Measurements from ENCODE around the gene TMEM131.

TMEM131 gene

DNA sequence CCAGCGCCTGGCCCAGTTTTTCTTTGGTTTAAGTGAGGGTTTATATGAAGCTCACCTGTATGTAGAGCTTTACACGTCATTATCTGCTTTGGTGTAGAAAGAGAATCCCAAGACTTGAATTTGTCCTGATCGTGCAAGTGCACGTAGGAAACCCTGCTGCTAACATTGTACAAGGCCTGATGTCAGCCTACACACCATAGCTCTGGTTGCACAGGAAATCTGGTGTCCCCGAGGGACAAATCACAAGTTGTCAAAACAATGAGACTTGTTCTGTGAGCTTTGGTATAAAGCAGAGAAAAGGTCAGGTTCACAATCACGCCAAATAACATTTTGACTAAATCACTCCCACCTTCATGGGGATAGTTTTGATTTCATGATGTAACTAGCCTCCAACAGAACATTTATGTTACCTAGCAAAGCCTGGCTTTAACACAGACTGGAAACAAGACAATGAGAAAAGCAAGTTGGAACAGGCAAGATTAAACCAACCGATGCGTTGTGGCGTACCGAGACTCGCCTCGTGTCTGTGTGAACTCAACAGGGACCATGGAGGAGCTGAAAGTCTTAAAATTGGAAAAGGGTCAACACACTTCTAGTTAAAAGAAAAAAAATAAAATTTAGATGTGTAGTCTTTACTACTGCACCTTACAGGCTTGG is 240.9 kb downstream of the TMEM131 start:
- no peak for DNase-seq

DNA sequence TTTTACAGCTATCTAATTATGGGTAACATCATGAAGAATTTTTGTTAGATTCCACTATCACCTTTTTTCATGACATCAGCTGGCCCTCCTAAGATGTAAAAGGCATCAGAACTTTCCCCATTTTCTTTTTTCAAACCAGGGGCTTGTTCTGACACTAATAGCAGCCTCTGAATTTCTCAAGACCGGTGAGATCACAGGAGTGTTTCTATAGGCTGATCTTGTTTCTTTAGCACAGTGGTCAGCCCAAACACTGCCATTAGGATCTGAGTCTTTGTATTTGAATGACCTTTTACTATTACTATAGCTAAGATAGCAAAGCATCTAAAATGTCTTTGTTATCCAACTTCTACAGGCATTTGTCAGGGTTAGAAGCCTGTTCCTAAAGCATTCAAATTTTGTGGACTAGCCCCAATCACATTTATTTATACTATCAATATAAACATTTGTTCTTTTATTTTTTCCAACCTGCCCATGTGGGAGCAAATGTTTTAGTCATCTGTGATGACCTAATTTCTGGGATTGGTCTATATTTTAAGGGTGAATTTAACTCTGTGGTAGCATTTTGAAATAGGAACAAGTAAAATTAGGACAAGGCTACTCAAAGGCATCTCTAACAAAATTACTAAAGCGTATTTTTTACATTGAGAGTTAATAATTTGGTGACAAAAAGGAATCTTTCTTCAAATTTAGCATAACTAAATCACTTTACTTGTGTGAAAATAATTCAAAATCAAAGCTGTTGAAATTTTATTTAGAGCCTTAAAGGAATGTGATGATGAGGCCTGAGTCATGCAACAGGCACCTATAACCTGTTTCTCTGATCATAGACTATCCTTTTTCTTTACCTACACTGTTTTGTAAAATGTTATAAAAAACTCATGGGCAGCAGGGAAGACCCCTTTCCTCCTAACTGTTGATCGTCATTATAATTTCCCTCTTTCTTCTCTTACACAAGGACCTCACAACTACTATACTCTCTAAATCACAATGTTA is 243.1 kb downstream of the TMEM131 start:
- no peak for DNase-seq

DNA sequence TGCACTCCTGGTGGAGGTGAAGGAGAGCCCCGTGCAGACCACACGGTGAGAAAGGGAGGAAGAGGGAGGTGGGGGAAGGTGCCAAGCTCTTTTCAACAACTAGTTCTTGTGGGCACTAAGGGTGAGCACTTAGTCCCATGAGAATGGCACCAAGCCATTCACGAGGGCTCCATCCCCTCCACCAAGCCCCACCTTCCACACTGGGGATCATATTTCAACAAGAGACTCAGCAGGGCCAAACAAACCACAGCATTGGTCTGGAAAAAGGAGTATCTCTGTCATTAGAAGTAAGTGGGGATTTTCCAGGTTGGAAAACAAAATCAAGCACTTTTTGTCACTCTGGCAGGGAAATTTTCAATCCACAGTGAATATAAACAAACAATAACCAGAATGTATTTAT is 244.0 kb downstream of the TMEM131 start:
- DNase-seq: no peak

DNA sequence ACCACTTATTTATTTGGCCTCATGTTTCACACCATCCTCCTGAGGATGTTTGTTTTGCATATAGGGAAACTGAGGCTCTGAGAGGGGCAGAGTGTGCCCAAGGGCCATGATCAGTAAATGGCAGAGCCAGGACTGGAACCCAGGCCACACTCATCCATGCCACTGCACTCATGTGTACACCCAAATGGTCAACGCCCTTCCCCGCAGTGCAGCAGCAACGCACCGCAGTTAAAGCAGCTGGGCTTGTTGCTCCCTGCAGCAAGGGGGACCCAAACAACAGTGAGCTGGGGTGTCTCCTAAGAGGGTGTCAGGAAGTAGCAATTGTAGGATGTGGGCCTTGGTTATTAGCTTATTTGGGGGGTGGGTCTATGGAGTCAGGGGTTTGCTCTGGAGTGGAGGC is 245.7 kb downstream of the TMEM131 start:
- no peak for DNase-seq

DNA sequence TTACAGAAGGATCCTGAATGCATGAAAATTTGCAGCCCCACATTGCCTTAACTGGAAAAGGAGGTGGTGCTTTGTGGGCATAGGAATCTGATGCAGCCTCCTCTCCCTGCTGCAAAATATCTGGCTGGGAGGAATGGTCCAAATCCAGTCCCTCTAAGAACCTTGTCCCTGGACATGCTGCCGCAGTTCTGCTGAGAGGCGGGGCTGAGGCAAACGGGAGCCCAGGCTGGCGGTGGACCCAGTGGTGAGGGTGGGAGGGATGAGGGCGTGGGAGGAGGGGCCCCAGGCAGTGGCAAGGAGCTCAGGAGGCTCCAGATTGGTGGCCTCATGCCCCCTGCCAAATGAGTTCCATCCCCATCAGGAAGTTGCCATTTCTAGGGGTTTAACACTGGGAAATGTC is 246.2 kb downstream of the TMEM131 start:
- DNase-seq: no peak

DNA sequence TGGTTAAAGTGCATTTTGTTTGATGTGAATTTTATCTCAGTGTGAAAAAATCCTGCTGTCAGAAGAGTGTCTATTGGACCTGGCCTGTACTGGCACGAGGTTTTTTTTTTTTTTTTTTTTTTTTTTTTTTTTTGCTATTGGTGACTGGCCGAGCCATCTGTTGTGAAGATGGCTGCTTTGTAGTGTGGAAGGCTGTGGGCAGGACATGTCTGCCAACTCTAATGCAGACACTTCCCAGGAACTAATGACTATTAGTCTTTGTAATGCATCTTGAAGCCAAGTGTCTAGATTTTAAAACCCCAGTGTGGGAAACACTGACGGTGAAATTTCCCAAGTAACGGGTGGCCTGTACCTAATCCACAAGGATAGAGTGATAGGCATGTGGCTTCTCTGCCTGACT is 248.0 kb downstream of the TMEM131 start:
- no peak for DNase-seq

DNA sequence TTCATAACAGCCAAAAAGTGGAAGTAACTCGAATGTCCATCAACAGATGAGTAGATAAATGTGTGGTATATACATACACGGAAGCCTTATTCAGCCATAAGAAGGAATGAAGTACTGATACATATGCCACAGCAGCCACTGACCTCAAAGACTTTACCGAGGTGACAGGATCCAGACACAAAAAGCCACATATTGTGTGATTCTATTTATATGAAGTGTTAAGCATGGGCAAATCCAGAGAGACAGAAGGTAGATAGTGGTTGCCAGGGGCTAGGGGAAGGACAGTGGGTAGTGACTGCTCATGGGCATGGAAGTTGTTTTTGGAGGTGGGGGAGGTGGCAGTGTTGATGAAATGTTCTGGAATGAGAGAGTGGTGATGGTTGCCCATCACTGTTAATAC is 248.5 kb downstream of the TMEM131 start:
- no peak for DNase-seq

DNA sequence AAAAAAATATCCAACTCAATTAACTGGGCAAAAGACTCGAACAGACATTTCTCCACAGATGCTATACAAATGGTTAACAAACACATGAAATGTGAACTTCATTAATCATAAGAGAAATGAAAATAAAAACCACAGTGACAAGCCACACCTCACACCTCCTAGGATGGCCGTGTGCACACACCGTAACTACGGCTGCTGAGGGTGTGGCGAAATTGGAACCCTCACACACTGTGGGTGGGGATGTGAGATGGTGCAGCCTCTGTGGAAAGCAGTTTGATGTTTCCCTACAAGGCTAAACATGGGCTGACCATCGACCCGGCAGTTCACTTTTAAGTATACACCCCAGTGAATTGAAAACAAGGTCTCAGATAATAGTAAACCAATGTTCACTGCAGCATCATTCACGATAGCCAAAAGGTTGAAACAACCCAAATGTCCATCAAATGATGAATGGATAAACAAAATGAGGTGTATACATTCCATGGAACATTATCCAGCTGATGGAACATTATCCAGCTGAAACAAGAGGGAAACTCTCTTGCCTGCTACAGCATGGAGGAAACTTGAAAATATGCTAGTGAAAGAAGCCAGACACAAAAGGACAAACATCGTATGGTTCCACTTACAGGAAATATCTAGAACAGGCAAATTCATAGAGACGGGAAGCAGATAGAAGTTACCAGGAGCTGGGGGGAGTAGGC is 250.1 kb downstream of the TMEM131 start:
- peak; percentile 34 to 36 for DNase-seq

DNA sequence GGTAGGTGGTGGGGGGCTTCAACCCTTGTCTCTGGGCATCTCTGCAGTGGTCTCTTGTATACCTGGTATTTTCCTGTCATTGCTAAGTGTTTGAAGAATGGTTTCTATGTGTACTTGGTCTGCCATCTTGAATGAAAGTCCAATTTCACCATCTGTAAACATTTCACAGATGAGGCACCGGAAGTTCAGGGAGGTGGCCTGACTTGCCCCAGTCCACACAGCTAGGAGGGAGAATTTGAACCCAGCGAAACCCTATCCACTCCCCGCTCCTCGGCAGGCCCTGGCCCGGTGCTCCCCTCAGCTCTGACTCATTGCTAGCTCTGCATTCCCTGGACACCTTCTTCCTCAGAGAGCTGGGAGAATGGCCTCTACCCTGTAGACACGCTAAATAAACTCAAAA is 251.8 kb downstream of the TMEM131 start:
- no peak for DNase-seq

DNA sequence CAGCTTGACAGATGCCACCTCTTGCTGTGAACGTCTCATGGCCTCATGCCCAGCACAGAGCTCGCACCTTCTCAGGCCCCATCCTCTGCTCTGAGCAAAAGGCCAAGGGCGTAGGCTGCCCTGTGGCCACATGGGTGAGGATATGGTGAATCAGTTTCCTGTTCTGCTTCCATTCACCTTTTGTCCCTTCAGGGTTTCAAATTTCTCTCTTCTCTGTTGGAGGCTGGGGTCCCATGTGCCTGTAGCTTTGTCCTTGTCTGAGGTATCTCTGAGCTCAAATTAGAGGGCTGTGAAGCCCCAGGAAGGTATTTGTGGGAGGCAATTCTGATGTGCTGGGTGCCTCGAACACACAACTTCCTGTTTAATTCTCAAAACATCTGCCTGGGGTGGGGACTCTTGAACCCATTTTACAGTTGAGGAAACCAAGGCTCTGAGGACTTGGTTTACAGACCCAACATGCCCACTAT is 253.3 kb downstream of the TMEM131 start:
- no peak for DNase-seq

DNA sequence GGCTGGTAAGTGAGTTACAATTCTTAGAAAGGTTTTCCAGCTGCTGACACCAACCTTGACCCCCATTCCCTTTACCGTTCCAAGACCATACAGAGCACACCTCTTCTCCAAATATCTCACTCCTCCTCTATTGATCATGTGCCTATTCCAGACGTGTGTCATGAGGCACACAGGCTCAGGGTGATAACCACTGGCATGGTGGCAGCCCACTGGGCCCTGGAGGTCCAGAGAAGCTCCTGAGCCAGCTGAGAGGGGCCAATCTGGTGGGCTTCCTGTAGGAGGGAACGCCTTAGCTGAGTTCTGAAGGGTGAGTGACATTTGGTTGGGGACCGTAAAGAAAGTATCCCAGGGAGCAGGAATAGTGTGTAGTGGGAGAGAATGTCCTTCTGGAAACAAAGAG is 254.1 kb downstream of the TMEM131 start:
- DNase-seq: no peak

DNA sequence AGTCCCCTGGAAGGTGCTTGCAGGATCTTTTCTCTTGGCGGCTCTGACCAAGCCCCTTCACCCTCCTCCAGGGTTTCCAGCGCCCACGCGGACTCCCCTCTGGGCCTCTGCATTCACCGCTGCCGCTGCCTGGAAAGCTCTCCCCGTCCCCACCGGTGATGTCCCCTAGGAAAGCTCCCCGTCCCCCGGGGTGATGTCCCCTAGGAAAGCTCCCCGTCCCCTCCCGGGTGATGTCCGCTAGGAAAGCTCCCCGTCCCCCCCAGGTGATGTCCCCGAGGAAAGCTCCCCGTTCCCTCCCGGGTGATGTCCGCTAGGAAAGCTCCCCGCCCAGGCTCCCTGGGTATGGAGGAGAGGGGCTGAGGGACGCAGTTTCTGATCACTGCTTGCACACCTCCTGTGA is 254.5 kb downstream of the TMEM131 start:
- no peak for DNase-seq

DNA sequence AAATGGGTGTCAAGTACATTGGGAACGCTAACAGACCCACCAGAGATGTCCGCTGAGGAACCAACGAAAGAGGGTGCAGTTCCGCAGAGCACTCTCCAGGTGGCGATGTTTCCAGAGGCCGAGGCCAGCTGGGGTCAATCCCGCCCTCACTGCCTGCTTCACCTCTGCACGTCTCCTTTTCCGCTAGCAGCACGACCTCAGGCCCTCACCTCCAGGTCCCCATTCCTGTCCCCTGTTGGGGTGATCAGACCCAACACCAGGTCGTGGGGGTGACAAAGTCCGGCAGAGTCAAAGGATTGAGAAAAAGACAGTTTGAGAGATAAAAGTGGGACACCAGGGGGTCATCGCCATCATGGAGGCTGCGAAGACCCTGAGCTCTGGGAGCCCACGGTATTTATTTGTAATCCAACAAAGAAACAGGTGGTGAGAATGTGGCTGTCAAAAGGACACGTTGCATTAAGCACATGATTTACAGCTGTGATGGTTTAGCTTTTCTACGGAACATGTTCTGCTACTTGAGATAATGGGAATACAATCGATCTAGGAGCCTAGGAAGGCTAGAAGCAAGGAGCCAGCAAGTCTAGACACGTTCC is 255.1 kb downstream of the TMEM131 start:
- peak in 1 of 2 experiments; percentile 34 for DNase-seq

DNA sequence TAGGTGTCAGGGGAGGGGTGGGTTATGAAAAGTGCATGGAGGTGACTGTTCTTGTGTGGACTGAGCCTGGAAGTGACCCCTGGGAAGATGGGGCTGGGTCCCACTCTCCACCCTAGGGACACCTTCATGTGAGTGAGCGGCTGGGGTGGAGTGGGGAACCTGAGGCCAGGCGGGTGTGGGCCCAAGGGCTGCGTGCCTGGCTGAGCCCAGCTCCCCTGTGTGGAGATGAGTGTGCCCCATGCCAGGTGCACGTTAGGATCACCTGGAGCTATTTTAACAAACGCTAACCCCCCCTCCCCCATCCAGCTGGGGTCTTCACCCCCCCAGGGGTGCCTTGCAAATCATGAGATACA is 255.9 kb downstream of the TMEM131 start:
- no peak for DNase-seq

DNA sequence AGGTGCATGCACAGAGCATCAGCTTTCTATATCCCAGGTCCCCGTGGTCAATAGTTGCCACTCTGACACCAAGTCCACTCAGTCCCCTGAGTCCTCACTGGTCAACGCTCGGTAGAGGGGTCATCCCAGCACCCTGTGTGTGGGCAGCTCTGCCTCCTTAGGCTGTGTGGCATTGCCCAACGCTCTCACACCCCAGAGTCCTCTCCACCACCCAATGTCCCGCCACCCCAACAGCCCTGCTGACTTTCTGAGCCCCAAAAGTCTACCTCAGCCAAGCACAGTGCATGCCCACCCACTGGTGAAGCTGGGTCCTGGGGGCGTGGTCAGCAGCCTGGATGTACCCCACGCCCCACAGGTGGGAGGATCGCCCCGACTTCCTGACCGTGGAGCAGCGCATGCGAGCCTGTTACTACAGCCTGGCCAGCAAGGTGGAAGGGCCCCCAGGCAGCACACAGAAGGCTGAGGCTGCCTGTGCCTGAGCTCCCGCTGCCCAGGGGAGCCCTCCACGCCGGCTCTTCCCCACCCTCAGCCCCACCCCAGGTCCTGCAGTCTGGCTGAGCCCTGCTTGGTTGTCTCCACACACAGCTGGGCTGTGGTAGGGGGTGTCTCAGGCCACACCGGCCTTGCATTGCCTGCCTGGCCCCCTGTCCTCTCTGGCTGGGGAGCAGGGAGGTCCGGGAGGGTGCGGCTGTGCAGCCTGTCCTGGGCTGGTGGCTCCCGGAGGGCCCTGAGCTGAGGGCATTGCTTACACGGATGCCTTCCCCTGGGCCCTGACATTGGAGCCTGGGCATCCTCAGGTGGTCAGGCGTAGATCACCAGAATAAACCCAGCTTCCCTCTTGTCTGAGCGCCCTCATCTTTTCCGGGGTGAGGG is 256.5 kb downstream of the TMEM131 start:
- DNase-seq: no peak

DNA sequence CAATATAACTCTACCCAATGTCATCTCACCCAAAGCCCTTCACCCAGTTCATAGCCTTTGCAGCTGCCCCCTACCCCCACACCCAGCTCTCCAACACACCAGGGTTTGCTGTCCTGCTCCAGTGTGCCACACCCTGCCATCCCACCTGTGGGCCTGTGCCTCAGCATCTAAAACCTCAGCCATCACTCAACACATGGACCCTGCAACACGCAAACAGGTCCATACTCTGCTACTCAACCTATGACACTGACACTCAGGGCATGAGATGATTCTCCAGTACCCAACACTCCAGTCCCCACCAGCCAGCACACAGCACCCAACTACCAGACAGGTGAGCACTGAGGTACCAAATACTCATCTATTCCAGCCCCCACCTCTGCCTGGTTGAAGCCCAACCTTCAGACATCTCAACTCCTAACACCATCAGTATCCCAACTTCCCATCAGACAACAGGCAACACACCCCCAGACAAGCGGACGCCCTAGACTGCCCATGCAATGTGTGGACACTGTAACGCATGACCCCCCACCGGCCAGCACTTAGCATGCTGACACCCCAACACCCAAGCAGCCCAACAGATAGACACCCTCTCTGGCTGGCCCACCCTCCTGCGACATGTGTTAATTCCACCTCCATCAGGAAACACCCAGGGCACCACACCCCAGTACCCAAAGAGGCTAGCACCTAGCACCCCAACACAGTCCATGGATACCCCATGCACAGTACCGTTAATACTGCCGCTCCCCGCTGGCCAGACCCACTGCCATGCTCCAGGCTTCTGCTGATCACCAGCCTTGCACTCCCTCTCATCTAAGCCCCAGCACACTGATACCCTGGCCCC is 257.3 kb downstream of the TMEM131 start:
- no peak for DNase-seq

DNA sequence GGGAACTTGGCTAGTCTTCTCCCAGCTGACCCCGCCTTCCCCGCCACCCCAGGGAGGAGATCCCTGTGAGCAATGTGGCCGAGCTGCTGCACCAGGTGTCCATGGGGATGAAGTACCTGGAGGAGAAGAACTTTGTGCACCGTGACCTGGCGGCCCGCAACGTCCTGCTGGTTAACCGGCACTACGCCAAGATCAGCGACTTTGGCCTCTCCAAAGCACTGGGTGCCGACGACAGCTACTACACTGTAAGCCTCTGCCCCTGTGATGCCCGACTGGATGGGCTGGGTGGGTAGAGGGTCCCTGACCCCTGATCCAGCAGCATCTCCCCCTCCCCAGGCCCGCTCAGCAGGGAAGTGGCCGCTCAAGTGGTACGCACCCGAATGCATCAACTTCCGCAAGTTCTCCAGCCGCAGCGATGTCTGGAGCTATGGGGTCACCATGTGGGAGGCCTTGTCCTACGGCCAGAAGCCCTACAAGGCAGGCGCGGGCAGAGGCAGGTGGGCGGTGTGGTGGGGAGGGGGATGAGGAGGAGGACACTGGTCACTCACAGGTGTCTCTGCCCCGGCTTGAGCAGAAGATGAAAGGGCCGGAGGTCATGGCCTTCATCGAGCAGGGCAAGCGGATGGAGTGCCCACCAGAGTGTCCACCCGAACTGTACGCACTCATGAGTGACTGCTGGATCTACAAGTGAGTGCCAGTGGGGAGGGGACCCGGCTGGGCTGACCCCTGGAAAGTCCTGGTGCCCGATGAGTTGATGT is 258.1 kb downstream of the TMEM131 start:
- DNase-seq: no peak

DNA sequence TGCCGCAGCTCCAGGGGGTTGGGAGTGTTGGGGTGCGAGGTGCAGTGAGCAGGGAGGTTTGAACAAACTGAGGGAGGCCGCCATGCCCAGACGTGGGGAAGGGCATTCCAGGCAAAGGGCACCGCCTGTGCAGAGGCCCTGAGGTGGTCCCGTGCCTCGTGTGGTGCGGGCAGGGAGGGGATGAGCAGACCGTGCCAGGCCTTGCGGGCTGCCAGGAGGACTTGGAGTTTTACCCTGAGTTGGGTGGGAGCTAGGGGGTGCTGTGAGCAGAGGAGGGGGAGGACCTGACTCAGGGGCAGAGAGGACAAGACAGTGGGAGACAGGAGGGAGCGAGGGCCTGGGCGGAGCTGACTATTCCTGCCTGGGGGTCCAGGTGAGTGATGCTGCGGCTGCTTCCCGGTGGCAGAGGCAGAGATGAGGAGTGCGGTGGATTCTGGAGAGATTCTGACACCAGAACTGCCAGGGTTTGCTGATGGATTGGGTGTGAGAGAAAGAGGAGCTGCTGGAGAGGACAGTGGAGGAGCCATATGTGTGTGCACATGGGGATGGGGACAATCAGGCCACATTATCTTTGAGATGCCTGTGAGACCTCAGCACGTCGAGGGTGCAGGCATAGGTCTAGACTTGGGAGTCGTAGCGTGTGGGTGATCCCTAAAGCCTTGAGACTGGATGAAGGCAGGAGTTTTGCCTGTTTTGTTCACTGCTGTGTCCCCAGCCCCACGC is 259.0 kb downstream of the TMEM131 start:
- DNase-seq: no peak

DNA sequence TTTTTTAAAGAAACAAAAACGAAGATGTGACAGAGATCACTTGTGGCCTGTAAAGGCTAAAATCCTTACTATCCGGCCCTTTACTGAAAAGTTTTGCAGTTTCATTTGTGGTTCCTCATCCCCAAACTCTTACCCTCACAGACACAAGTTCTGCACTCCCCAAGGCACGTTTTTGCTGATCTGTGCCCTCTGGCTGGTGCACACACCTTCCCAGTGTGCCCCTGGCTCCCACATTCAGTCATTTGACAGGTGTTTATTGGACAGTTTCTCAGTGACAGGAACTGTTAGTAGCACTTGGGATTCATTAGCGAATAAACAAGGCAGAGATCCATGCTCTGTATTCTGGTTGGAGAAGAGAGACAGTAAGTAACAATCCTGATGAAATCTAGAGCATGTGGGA is 259.6 kb downstream of the TMEM131 start:
- no peak for DNase-seq

DNA sequence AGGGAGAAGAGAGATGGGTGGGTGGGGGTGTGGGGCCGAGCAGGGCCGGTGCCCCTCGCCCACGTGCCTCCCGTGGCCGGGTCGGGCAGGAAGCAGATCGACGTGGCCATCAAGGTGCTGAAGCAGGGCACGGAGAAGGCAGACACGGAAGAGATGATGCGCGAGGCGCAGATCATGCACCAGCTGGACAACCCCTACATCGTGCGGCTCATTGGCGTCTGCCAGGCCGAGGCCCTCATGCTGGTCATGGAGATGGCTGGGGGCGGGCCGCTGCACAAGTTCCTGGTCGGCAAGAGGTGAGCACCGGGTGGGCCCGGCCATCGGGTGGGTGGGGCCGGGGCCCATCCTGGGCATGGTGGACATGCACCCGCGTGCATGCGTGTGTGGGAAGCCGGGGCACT is 260.6 kb downstream of the TMEM131 start:
- no peak for DNase-seq

All from stimulated activated CD4-positive, alpha-beta T cell treated with anti-CD3 and anti-CD28 coated beads, Interleukin-4, amount 100 ng/mL, for 4 hours (primary cell).